ENCODE results near the gene OLFML3.
"Not testable (repeated sequence)": the region's sequence is repeated elsewhere in the genome, so short reads cannot be mapped to it uniquely, and the experiment has no call there.

The OLFML3 gene

DNA sequence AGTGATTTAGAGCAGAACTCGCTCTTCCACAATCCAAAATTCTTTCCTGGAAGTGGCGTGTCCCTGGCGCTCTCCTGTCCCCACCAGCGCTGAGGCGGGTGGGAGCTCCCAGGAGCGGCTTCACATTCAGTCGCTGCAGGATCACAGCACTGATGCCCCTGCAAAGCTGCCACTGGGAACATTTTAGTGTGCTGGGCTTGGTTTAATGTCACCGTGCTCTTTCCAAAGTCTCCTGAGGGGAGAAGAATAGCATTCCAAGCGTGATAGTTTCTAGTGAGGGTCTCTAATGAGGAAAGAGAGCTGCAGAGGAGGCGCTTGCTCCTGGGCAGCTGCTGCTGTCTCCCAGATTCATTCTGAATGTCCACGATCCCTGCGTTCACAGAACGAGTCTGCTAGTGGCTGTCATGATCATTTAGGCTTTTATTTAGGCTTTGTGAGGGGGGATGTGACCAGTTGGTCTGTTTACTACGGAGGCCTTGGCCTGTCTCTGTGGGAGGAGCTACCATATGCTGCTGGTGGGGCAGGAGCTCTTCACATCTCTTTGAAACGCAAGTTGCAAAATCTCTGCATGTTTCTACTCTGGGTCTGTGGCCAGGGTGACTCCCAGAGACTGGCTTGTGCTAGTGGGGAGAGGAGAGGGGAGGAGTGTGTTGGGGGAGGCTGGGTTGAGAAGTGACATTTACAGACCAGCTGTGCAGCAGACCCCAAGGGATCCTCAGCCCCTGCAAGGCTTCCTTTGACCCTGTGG lies 23.4 kb downstream of the OLFML3 start:
- Histone ChIP-seq H3K4me3 (ENCODE audit: insufficient read depth, low read depth, low read length, poor library complexity, severe bottlenecking) (no peak overlapping the region), H3K27me3 (replicated peaks; ENCODE audit: control insufficient read depth, insufficient read depth, low read length, poor library complexity, severe bottlenecking) (no peaks in the 10 kb centered on the region), H3K27ac (ENCODE audit: insufficient read depth, low read length, poor library complexity, severe bottlenecking) (no peak overlapping the region), H3K4me1 (ENCODE audit: control insufficient read depth, insufficient read depth, low read length, poor library complexity, severe bottlenecking) (no peaks in the 10 kb centered on the region), H3K9me3 (ENCODE audit: control insufficient read depth, low read length) (no peaks in the 10 kb centered on the region), H3K36me3 (ENCODE audit: control insufficient read depth, insufficient read depth, low read length) (no peaks in the 10 kb centered on the region)
- no peak for DNase-seq

- H3K36me3 ChIP-seq (ENCODE audit: control insufficient read depth, insufficient read depth, low read length) = no peaks in the 10 kb centered on the region
- no peak overlapping the region for H3K27ac ChIP-seq (ENCODE audit: insufficient read depth, low read length, poor library complexity, severe bottlenecking)
- no peak for DNase-seq
- H3K4me3 ChIP-seq (ENCODE audit: insufficient read depth, low read depth, low read length, poor library complexity, severe bottlenecking) = no peak overlapping the region
- no peaks in the 10 kb centered on the region for H3K9me3 ChIP-seq (ENCODE audit: control insufficient read depth, low read length)
- no peaks in the 10 kb centered on the region for H3K4me1 ChIP-seq (ENCODE audit: control insufficient read depth, insufficient read depth, low read length, poor library complexity, severe bottlenecking)
- H3K27me3 ChIP-seq (replicated peaks; ENCODE audit: control insufficient read depth, insufficient read depth, low read length, poor library complexity, severe bottlenecking) = no peaks in the 10 kb centered on the region
Observed at GRCh38 chr1:114003431-114003830, 24.2 kb downstream of the OLFML3 start.

- not testable (repeated sequence) for H3K27ac ChIP-seq (ENCODE audit: insufficient read depth, low read length, poor library complexity, severe bottlenecking); H3K27me3 ChIP-seq (replicated peaks; ENCODE audit: control insufficient read depth, insufficient read depth, low read length, poor library complexity, severe bottlenecking); H3K4me1 ChIP-seq (ENCODE audit: control insufficient read depth, insufficient read depth, low read length, poor library complexity, severe bottlenecking); H3K36me3 ChIP-seq (ENCODE audit: control insufficient read depth, insufficient read depth, low read length); DNase-seq; H3K4me3 ChIP-seq (ENCODE audit: insufficient read depth, low read depth, low read length, poor library complexity, severe bottlenecking); H3K9me3 ChIP-seq (ENCODE audit: control insufficient read depth, low read length)
Observed at GRCh38 chr1:114006825-114007224, 27.6 kb downstream of the OLFML3 start.

DNA sequence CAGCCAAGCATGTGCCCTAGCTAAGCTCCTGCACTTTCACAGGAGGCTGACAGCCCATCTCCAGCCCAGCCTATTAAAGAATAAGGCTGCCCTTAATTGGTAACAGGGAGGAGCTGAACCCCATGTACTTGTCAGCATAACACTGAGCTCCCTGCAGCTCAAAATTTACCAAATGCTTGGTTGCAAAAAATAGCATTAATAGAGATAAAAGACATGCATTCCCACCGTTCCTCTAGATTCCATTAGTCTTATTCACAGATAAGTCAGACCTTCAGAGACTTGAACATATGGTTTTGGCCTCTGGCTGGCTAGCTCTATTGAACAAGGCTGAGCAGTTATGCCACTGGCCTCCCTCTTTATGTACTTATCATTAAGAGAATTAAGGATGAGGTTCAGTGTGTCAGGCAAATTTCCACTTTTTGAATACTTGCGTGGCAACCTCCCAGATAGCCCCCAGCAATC lies 29.2 kb downstream of the OLFML3 start:
- no peak for DNase-seq
- Histone ChIP-seq H3K36me3 (ENCODE audit: control insufficient read depth, insufficient read depth, low read length) (no peaks in the 10 kb centered on the region), H3K9me3 (ENCODE audit: control insufficient read depth, low read length) (no peaks in the 10 kb centered on the region), H3K27me3 (replicated peaks; ENCODE audit: control insufficient read depth, insufficient read depth, low read length, poor library complexity, severe bottlenecking) (no peaks in the 10 kb centered on the region), H3K4me3 (ENCODE audit: insufficient read depth, low read depth, low read length, poor library complexity, severe bottlenecking) (no peak overlapping the region), H3K27ac (ENCODE audit: insufficient read depth, low read length, poor library complexity, severe bottlenecking) (no peak overlapping the region), H3K4me1 (ENCODE audit: control insufficient read depth, insufficient read depth, low read length, poor library complexity, severe bottlenecking) (no peaks in the 10 kb centered on the region)

GRCh38 chr1:114008993-114009392 lies 29.7 kb downstream of the OLFML3 start:
- H3K9me3 ChIP-seq (ENCODE audit: control insufficient read depth, low read length) = no peaks in the 10 kb centered on the region
- no peak overlapping the region for H3K27ac ChIP-seq (ENCODE audit: insufficient read depth, low read length, poor library complexity, severe bottlenecking)
- no peaks in the 10 kb centered on the region for H3K4me1 ChIP-seq (ENCODE audit: control insufficient read depth, insufficient read depth, low read length, poor library complexity, severe bottlenecking)
- no peak for DNase-seq
- no peaks in the 10 kb centered on the region for H3K36me3 ChIP-seq (ENCODE audit: control insufficient read depth, insufficient read depth, low read length)
- no peaks in the 10 kb centered on the region for H3K27me3 ChIP-seq (replicated peaks; ENCODE audit: control insufficient read depth, insufficient read depth, low read length, poor library complexity, severe bottlenecking)
- H3K4me3 ChIP-seq (ENCODE audit: insufficient read depth, low read depth, low read length, poor library complexity, severe bottlenecking) = no peak overlapping the region

GRCh38 chr1:114009393-114009792 lies 30.1 kb downstream of the OLFML3 start:
- Histone ChIP-seq H3K9me3 (ENCODE audit: control insufficient read depth, low read length) (no peaks in the 10 kb centered on the region), H3K4me1 (ENCODE audit: control insufficient read depth, insufficient read depth, low read length, poor library complexity, severe bottlenecking) (no peaks in the 10 kb centered on the region), H3K36me3 (ENCODE audit: control insufficient read depth, insufficient read depth, low read length) (no peaks in the 10 kb centered on the region), H3K27me3 (replicated peaks; ENCODE audit: control insufficient read depth, insufficient read depth, low read length, poor library complexity, severe bottlenecking) (no peaks in the 10 kb centered on the region), H3K4me3 (ENCODE audit: insufficient read depth, low read depth, low read length, poor library complexity, severe bottlenecking) (no peak overlapping the region), H3K27ac (ENCODE audit: insufficient read depth, low read length, poor library complexity, severe bottlenecking) (no peak overlapping the region)
- no peak for DNase-seq

DNA sequence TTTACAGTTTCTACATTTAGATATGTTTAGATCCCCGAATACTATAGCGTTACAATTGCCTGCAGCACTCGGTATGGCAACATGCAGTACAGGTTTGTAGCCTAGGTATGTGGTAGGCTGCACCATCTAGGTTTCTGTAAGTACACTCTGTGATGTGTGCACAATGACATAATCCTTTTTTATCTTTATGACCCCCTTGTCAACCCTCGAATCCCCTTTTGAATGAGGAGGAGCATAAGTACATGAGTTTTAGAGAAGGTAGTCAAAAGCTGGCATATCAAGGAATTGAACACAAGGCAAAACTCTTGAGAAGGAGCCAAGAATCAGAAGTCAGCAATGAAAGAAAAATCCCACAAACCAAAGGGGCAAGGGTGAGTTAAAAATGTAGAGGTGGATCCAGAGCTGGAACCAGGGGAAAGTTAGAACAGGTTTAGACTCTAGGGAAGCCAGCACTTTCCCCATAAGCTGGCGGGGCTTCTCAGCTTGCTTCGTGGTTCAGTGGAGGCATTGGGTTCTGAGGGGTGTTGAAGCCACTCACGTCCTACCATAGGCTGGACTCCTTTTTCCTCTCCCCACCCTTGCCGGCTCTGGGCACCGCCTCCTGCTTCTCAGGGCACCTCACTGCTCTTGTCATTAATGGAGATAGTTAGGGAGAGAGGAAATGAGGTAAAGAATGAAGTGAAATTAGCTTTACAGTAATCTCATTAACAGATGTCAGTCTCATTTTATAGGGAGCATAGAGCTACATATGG lies 31.3 kb downstream of the OLFML3 start:
- Histone ChIP-seq H3K9me3 (ENCODE audit: control insufficient read depth, low read length) (no peaks in the 10 kb centered on the region), H3K4me1 (ENCODE audit: control insufficient read depth, insufficient read depth, low read length, poor library complexity, severe bottlenecking) (no peaks in the 10 kb centered on the region), H3K36me3 (ENCODE audit: control insufficient read depth, insufficient read depth, low read length) (no peaks in the 10 kb centered on the region), H3K27me3 (replicated peaks; ENCODE audit: control insufficient read depth, insufficient read depth, low read length, poor library complexity, severe bottlenecking) (no peaks in the 10 kb centered on the region), H3K4me3 (ENCODE audit: insufficient read depth, low read depth, low read length, poor library complexity, severe bottlenecking) (no peak overlapping the region), H3K27ac (ENCODE audit: insufficient read depth, low read length, poor library complexity, severe bottlenecking) (no peak overlapping the region)
- DNase-seq = no peak

DNA sequence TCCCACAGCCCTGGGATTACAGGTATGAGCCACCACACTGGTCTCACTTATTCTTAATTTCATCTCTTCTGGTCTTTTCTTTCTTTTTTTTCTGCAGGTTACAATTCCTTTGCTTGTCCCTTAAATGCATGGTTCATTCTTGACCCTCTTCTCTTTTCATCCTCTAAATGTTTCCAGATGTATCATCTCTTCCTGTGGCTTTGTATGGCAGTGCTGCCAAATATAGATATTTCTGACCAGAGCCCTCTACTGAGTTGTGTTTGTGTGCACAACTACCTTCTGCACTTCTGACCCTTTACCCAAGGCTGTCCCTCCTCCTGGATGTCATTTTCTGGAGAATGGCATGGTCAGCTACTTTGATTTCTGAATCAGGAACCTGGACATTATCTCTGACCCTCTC lies 32.5 kb downstream of the OLFML3 start:
- no peak overlapping the region for H3K4me3 ChIP-seq (ENCODE audit: insufficient read depth, low read depth, low read length, poor library complexity, severe bottlenecking)
- no peak overlapping the region for H3K27ac ChIP-seq (ENCODE audit: insufficient read depth, low read length, poor library complexity, severe bottlenecking)
- no peak for DNase-seq
- no peaks in the 10 kb centered on the region for H3K4me1 ChIP-seq (ENCODE audit: control insufficient read depth, insufficient read depth, low read length, poor library complexity, severe bottlenecking)
- H3K36me3 ChIP-seq (ENCODE audit: control insufficient read depth, insufficient read depth, low read length) = no peaks in the 10 kb centered on the region
- no peaks in the 10 kb centered on the region for H3K9me3 ChIP-seq (ENCODE audit: control insufficient read depth, low read length)
- no peaks in the 10 kb centered on the region for H3K27me3 ChIP-seq (replicated peaks; ENCODE audit: control insufficient read depth, insufficient read depth, low read length, poor library complexity, severe bottlenecking)

DNA sequence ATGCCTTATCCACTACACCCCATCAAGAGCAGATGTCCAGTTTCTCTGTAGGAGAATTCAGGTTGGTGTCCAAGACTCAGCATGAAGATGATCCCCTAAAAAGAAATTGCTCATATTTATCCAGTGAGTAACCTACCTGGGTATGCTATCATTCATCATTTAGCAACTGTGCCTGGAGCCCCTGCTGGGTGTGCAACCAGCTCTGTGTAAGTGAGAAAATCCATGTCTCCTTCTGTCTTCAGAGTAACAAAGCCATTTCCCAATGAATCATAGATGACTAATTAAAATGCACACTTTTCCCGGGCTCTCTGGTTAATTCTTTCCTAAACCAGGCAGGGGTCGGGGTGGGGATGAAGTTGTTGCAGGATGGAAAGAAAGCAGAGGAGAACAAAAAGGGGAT lies 35.8 kb downstream of the OLFML3 start:
- Histone ChIP-seq H3K4me3 (ENCODE audit: insufficient read depth, low read depth, low read length, poor library complexity, severe bottlenecking) (no peak overlapping the region), H3K36me3 (ENCODE audit: control insufficient read depth, insufficient read depth, low read length) (no peaks in the 10 kb centered on the region), H3K27ac (ENCODE audit: insufficient read depth, low read length, poor library complexity, severe bottlenecking) (no peak overlapping the region), H3K27me3 (replicated peaks; ENCODE audit: control insufficient read depth, insufficient read depth, low read length, poor library complexity, severe bottlenecking) (no peaks in the 10 kb centered on the region), H3K9me3 (ENCODE audit: control insufficient read depth, low read length) (no peaks in the 10 kb centered on the region), H3K4me1 (ENCODE audit: control insufficient read depth, insufficient read depth, low read length, poor library complexity, severe bottlenecking) (no peaks in the 10 kb centered on the region)
- DNase-seq = no peak

- DNase-seq; H3K27me3 ChIP-seq (replicated peaks; ENCODE audit: control insufficient read depth, insufficient read depth, low read length, poor library complexity, severe bottlenecking); H3K36me3 ChIP-seq (ENCODE audit: control insufficient read depth, insufficient read depth, low read length); H3K4me3 ChIP-seq (ENCODE audit: insufficient read depth, low read depth, low read length, poor library complexity, severe bottlenecking); H3K4me1 ChIP-seq (ENCODE audit: control insufficient read depth, insufficient read depth, low read length, poor library complexity, severe bottlenecking); H3K27ac ChIP-seq (ENCODE audit: insufficient read depth, low read length, poor library complexity, severe bottlenecking); H3K9me3 ChIP-seq (ENCODE audit: control insufficient read depth, low read length): not testable (repeated sequence)
Observed at GRCh38 chr1:114019724-114020123, 40.5 kb downstream of the OLFML3 start.
